ENCODE results near the gene ZBP1.

- TF ChIP-seq CTCF (conservative IDR thresholded peaks at IDR 0.05) (no peak), EZH2 (IDR thresholded peaks at IDR 0.05; ENCODE audit: low read depth) (no peak)
Observed at GRCh38 chr20:57612916-57613315, 7.3 kb downstream of the ZBP1 start.

Data from PC-9 (cell line).